K562 (cell line): ENCODE measurements around the gene TICRR. TPM values are rescaled to one million over a fixed set of nuclear protein-coding genes. Genes with fewer than 3 reads are reported as not detected.
A peak's percentile ranks its signal among the peaks of the same experiment; 100 is the strongest.

Experiments used
- CREM ChIP-seq: IDR thresholded peaks from 2 replicates; pipeline ENCODE4 v1.6.1; 2014; ENCODE audit warnings: antibody characterized with exemption, low read depth
- E2F6 ChIP-seq, 2 experiments: IDR thresholded peaks; 2 replicates each; pipeline ENCODE4 v1.6.1; 2011; ENCODE audit warnings: borderline replicate concordance in 1 of 2, control low read depth in 1 of 2, low read depth in 1 of 2, low read length in 1 of 2, mild to moderate bottlenecking in 1 of 2, mixed read lengths in 1 of 2, moderate library complexity in 1 of 2; ENCODE audit not compliant: insufficient read depth in 1 of 2, insufficient read length in 1 of 2, poor library complexity in 1 of 2, severe bottlenecking in 1 of 2; ENCODE audit errors: extremely low read depth in 1 of 2
- FOXK1 ChIP-seq: sonication (generic); formaldehyde crosslinking; IDR thresholded peaks from 2 replicates; pipeline ENCODE4 v1.8.0; 2022; ENCODE audit warnings: missing genetic modification reagents, mild to moderate bottlenecking, borderline replicate concordance
- HMGXB4 ChIP-seq: sonication (generic); formaldehyde crosslinking; IDR thresholded peaks from 2 replicates; pipeline ENCODE4 v1.8.1; 2023; ENCODE audit warnings: mild to moderate bottlenecking, missing genetic modification reagents
- KDM4B ChIP-seq, 2 experiments: fragments of 450-650 bp in 1 of 2; sonication (generic) in 1 of 2; IDR thresholded peaks; 2 replicates each; pipeline ENCODE4 v1.6.1; 2016 to 2017; ENCODE audit warnings: borderline replicate concordance in 2 of 2, antibody characterized with exemption in 1 of 2, low read depth in 1 of 2, mild to moderate bottlenecking in 1 of 2
- MYC ChIP-seq, 2 experiments: fragments of 250-450 bp in 1 of 2; sonication (Bioruptor Pico) in 1 of 2; IDR thresholded peaks; 2 replicates each; pipeline versions ENCODE4 v1.5.1 to v1.6.1; 2012 to 2021; ENCODE audit warnings: low read depth in 2 of 2, borderline replicate concordance in 1 of 2, improper control_type of control experiment in 1 of 2, low read length in 1 of 2, mild to moderate bottlenecking in 1 of 2, moderate library complexity in 1 of 2
- NONO ChIP-seq, 2 experiments: fragments of 200-400 bp in 1 of 2; fragments of 450-650 bp in 1 of 2; formaldehyde crosslinking in 1 of 2; IDR thresholded peaks; 2 replicates each; pipeline ENCODE4 v1.6.1; 2017; ENCODE audit warnings: low read depth in 2 of 2, mild to moderate bottlenecking in 2 of 2, moderate library complexity in 2 of 2, low read length in 1 of 2
- PRPF4 ChIP-seq: fragments of 200-400 bp; formaldehyde crosslinking; IDR thresholded peaks from one replicate; pipeline ENCODE4 v1.6.1; 2017; ENCODE audit warnings: low read length, low read depth, mild to moderate bottlenecking; ENCODE audit not compliant: insufficient read depth, poor library complexity, severe bottlenecking
- SMAD4 ChIP-seq: fragments of 250-450 bp; sonication (Bioruptor Pico); conservative IDR thresholded peaks from 2 replicates; pipeline ENCODE4 v1.8.0; 2021; ENCODE audit warnings: inconsistent platforms, mild to moderate bottlenecking, moderate library complexity
- U2AF1 ChIP-seq: fragments of 200-400 bp; formaldehyde crosslinking; optimal IDR thresholded peaks from 2 replicates; pipeline ENCODE3; 2017; ENCODE audit warnings: mild to moderate bottlenecking, low read depth, low read length, moderate library complexity
- ZBTB2 ChIP-seq: fragments of 450-650 bp; IDR thresholded peaks from 2 replicates; pipeline ENCODE4 v1.6.1; 2016; ENCODE audit warnings: antibody characterized with exemption
- ZNF75A ChIP-seq: fragments of 450-650 bp; formaldehyde crosslinking; IDR thresholded peaks from 2 replicates; pipeline ENCODE4 v1.4.0; 2020; ENCODE audit warnings: mild to moderate bottlenecking
- polyA plus RNA-seq, 8 experiments: library from polyadenylated mRNA; depleted of rRNA in 4 of 8; stranded (reverse) in 5 of 8; unstranded in 3 of 8; fragments of >200 nt; fragmentation: Nextera tagmentation in 2 of 8; fragmentation: Illumina TruSeq in 1 of 8; extraction: Ambion mirVana in 2 of 8; extraction: Trizol in 1 of 8; gene quantifications; 2 replicates each; pipeline versions ENCODE4 v1.2.1 to v1.2.3, GENCODE V29; 2011 to 2014; ENCODE audit warnings: inconsistent platforms in 1 of 8, missing spikeins in 1 of 8
- total RNA-seq, 7 experiments: library from RNA; depleted of rRNA in 6 of 7; stranded (reverse); fragments of >200 nt in 6 of 7; fragmentation: Illumina TruSeq in 2 of 7; extraction: Trizol in 2 of 7; gene quantifications; 2 replicates each; pipeline versions ENCODE4 v1.2.1 to v1.2.3, GENCODE V29; 2011 to 2021; ENCODE audit warnings: low replicate concordance in 1 of 7

The TICRR gene
- total and polyA plus RNA-seq, 9 of the 15 experiments (the other 6 are each of a cell fraction or from before 2014, with no cell fraction given), result 0.84 to 22.9 (median 13.7) TPM

DNA sequence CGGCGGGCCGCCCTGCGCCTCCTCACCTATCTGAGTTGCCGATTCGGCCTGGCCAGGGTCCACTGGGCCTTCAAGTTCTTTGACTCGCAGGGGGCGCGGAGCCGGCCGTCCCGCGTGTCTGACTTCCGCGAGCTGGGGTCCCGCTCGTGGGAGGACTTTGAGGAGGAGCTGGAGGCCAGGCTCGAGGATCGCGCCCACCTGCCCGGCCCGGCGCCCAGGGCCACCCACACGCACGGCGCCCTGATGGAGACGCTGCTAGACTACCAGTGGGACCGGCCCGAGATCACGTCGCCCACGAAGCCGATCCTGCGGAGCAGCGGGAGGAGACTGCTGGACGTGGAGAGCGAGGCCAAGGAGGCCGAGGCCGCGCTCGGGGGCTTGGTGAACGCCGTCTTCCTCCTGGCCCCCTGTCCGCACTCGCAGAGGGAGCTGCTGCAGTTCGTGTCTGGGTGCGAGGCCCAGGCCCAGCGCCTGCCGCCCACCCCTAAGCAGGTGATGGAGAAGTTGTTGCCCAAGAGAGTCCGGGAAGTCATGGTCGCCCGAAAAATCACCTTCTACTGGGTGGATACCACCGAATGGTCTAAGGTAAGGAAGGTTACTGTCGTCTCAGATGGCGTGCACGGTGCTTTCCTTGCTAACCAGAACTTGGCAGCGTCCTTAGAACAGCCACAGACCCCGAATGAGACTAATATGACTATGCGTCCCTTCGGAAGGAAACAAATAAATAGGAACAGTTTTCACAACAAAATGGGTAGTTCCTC is 567 bp downstream of the TICRR start (continued):
- peak; percentile 40 to 46 for TF ChIP-seq E2F6 (IDR thresholded peaks at IDR 0.05; ENCODE audit: borderline replicate concordance in 1 of 2, extremely low read depth in 1 of 2, insufficient read depth in 1 of 2, insufficient read length in 1 of 2, low read depth in 1 of 2, low read length in 1 of 2, poor library complexity in 1 of 2, severe bottlenecking in 1 of 2)
- 0 out of 2 replicates have a peak, but pooled peaks have one; percentile 9 for TF ChIP-seq SMAD4 (CRISPR knock-in tag)
- TF ChIP-seq PRPF4, result no peak
- TF ChIP-seq U2AF1, result peak; percentile 20
- no peak for TF ChIP-seq CREM
- TF ChIP-seq FOXK1 (CRISPR knock-in tag), result peak; percentile 22; the same call in 1 of the 2 replicates
- 0 out of 2 replicates have a peak, but pooled peaks have one; percentile 37 for TF ChIP-seq ZBTB2
- TF ChIP-seq ZNF75A (CRISPR knock-in tag), result no peak
- TF ChIP-seq NONO (IDR thresholded peaks at IDR 0.05; ENCODE audit: low read depth in 2 of 2, low read length in 1 of 2), result peak in 1 of 2 experiments; percentile 34; a peak in 1 of 4 replicates
- TF ChIP-seq KDM4B (IDR thresholded peaks at IDR 0.05; ENCODE audit: borderline replicate concordance in 2 of 2, low read depth in 1 of 2), result peak in 1 of 2 experiments; percentile 69; a peak in 1 of 4 replicates
- TF ChIP-seq MYC (IDR thresholded peaks at IDR 0.05; ENCODE audit: low read depth, low read length), result peak; percentile 8; the same call in 1 of the 2 replicates
- TF ChIP-seq MYC (CRISPR knock-in tag; IDR thresholded peaks at IDR 0.05; ENCODE audit: borderline replicate concordance, low read depth), result no peak
- TF ChIP-seq HMGXB4, result 0 out of 2 replicates have a peak, but pooled peaks have one; percentile 79
